Thymus (tissue), 11 donors: ENCODE measurements around the gene ZNF888. TPM values are rescaled to one million over a fixed set of nuclear protein-coding genes. Genes with fewer than 3 reads are reported as not detected.
"Not testable (repeated sequence)": the region's sequence is repeated elsewhere in the genome, so short reads cannot be mapped to it uniquely, and the experiment has no call there.

Source experiments
- DNase-seq, 9 donors: peaks; one replicate each; pipeline ENCODE4 v3.0.0-alpha.2; 2013; ENCODE audit warnings: low spot score in 9 of 9, low read depth in 6 of 9, missing footprints in 1 of 9
- H3K27ac ChIP-seq, 2 donors: one replicate each; pipeline ENCODE4 v1.5.1; 2013; ENCODE audit warnings: control low read depth in 1 of 2, low read depth in 1 of 2, low read length in 1 of 2, mild to moderate bottlenecking in 1 of 2, moderate library complexity in 1 of 2
- H3K27me3 ChIP-seq, 2 donors: one replicate each; pipeline ENCODE4 v1.5.1; 2013; ENCODE audit warnings: low read length in 1 of 2; ENCODE audit not compliant: control insufficient read depth in 2 of 2, insufficient read depth in 1 of 2
- H3K36me3 ChIP-seq, 2 donors: one replicate each; pipeline ENCODE4 v1.5.1; 2013; ENCODE audit warnings: low read length in 1 of 2, mild to moderate bottlenecking in 1 of 2, moderate library complexity in 1 of 2; ENCODE audit not compliant: control insufficient read depth in 2 of 2, insufficient read depth in 2 of 2
- H3K4me1 ChIP-seq, 2 donors: one replicate each; pipeline ENCODE4 v1.5.1; 2013; ENCODE audit warnings: low read length in 2 of 2; ENCODE audit not compliant: control insufficient read depth in 2 of 2, insufficient read depth in 2 of 2
- H3K4me3 ChIP-seq, 2 donors: one replicate each; pipeline ENCODE4 v1.5.1; 2013; ENCODE audit warnings: low read length in 2 of 2, control low read depth in 1 of 2, mild to moderate bottlenecking in 1 of 2
- H3K9me3 ChIP-seq, 2 donors: one replicate each; pipeline ENCODE4 v1.5.1; 2013; ENCODE audit warnings: low read length in 1 of 2, mild to moderate bottlenecking in 1 of 2; ENCODE audit not compliant: control insufficient read depth in 2 of 2, insufficient read depth in 1 of 2
- WGBS: extraction: QIAGEN DNeasy Blood & Tissue Kit; methylation state at CpG from one replicate; pipeline ENCODE4 v1.1.7; 2013; 5-methylcytosine and 5-hydroxymethylcytosine counted together
- polyA plus RNA-seq: library from polyadenylated mRNA; stranded (reverse); fragments of 200-250 nt; gene quantifications from one replicate; pipeline ENCODE4 v1.2.3, GENCODE V29; 2013
- total RNA-seq: library from RNA; stranded (reverse); fragments of 120-200 nt; gene quantifications from one replicate; pipeline ENCODE4 v1.2.4, GENCODE V29; 2013
- donor health status: healthy.

The ZNF888 gene
- total and polyA plus RNA-seq, 2 donors = 5.7 to 6.1 TPM

GRCh38 chr19:52942386-52943133 is 19.3 kb upstream of the ZNF888 start:
- H3K9me3 ChIP-seq = peaks cover 3 to 20% of the 10 kb centered on the region in 2 donors
- H3K4me1 ChIP-seq = peaks cover 2 to 11% of the 10 kb centered on the region in 2 donors
- under 1% methylated on average over 43 of the region's 43 CpGs for WGBS
- peak overlapping the region; percentile 77 to 78 for H3K27ac ChIP-seq
- H3K36me3 ChIP-seq = no peaks in the 10 kb centered on the region
- peak overlapping the region; percentile 61 to 83 for H3K4me3 ChIP-seq
- peak; percentile 64 to 95 (median 85) for DNase-seq
- no peaks in the 10 kb centered on the region for H3K27me3 ChIP-seq

- WGBS = under 1% methylated on average over 26 of the region's 26 CpGs
- H3K27me3 ChIP-seq = no peaks in the 10 kb centered on the region
- peak in 2 of 9 donors; percentile 17 to 21 for DNase-seq
- H3K4me3 ChIP-seq = peak overlapping the region; percentile 61 to 83
- H3K4me1 ChIP-seq = peaks cover 2 to 11% of the 10 kb centered on the region in 2 donors
- H3K9me3 ChIP-seq = peaks cover 3 to 15% of the 10 kb centered on the region in 2 donors
- H3K36me3 ChIP-seq = peaks cover 0 to 4% of the 10 kb centered on the region in 2 donors
- peak overlapping the region; percentile 67 to 78 for H3K27ac ChIP-seq
These were observed 18.7 kb upstream of the ZNF888 start for GRCh38 chr19:52941941-52942385.

GRCh38 chr19:52941523-52941922 is 18.3 kb upstream of the ZNF888 start:
- not testable (repeated sequence) for H3K27me3 ChIP-seq, H3K27ac ChIP-seq, H3K36me3 ChIP-seq
- Histone ChIP-seq H3K4me3 (peak overlapping the region; percentile 61 to 83), H3K4me1 (peaks cover 2 to 11% of the 10 kb centered on the region in 2 donors), H3K9me3 (peaks cover 3 to 10% of the 10 kb centered on the region in 2 donors)
- DNase-seq = peak in 1 of 9 donors; percentile 39
- 54% methylated on average over 2 of the region's 2 CpGs for WGBS

- not testable (repeated sequence) for H3K27ac ChIP-seq, H3K36me3 ChIP-seq, H3K4me3 ChIP-seq, DNase-seq, H3K27me3 ChIP-seq, H3K9me3 ChIP-seq
- 87% methylated on average over 5 of the region's 5 CpGs for WGBS
- H3K4me1 ChIP-seq = peaks cover 2 to 11% of the 10 kb centered on the region in 2 donors
These were observed 17.7 kb upstream of the ZNF888 start for GRCh38 chr19:52940905-52941304.

- Histone ChIP-seq H3K27me3 (no peaks in the 10 kb centered on the region), H3K36me3 (peaks cover 3 to 7% of the 10 kb centered on the region in 2 donors), H3K4me1 (peaks cover 2 to 11% of the 10 kb centered on the region in 2 donors), H3K4me3 (no peak overlapping the region), H3K27ac (no peak overlapping the region), H3K9me3 (peaks cover 0 to 4% of the 10 kb centered on the region in 2 donors)
- 39% methylated on average over 5 of the region's 5 CpGs for WGBS
- DNase-seq = no peak
These were observed 15.5 kb upstream of the ZNF888 start for GRCh38 chr19:52938761-52939160.

GRCh38 chr19:52936954-52937325 is 13.7 kb upstream of the ZNF888 start:
- Histone ChIP-seq H3K9me3 (peaks cover 0 to 10% of the 10 kb centered on the region in 2 donors), H3K27me3 (no peaks in the 10 kb centered on the region), H3K4me3 (no peak overlapping the region), H3K27ac (no peak overlapping the region), H3K36me3 (peaks cover 3 to 7% of the 10 kb centered on the region in 2 donors), H3K4me1 (peaks cover 0 to 3% of the 10 kb centered on the region in 2 donors)
- 92% methylated on average over 7 of the region's 7 CpGs for WGBS
- DNase-seq = no peak

- peak in 1 of 9 donors; percentile 16 for DNase-seq
- Histone ChIP-seq H3K4me1 (no peaks in the 10 kb centered on the region), H3K9me3 (peaks cover 0 to 10% of the 10 kb centered on the region in 2 donors), H3K36me3 (peaks cover 3 to 7% of the 10 kb centered on the region in 2 donors), H3K4me3 (no peak overlapping the region), H3K27me3 (no peaks in the 10 kb centered on the region), H3K27ac (no peak overlapping the region)
- WGBS = 35% methylated on average over 12 of the region's 12 CpGs
These were observed 13.1 kb upstream of the ZNF888 start for GRCh38 chr19:52936151-52936953.

GRCh38 chr19:52935434-52935833 is 12.2 kb upstream of the ZNF888 start:
- WGBS = 80% methylated on average over 8 of the region's 8 CpGs
- Histone ChIP-seq H3K4me1 (no peaks in the 10 kb centered on the region), H3K4me3 (no peak overlapping the region), H3K27me3 (no peaks in the 10 kb centered on the region), H3K27ac (no peak overlapping the region), H3K36me3 (peaks cover 3 to 7% of the 10 kb centered on the region in 2 donors), H3K9me3 (peaks cover 0 to 10% of the 10 kb centered on the region in 2 donors)
- no peak for DNase-seq

GRCh38 chr19:52924641-52925040 is 1.4 kb upstream of the ZNF888 start:
- not testable (repeated sequence) for DNase-seq, H3K9me3 ChIP-seq, H3K27me3 ChIP-seq, H3K27ac ChIP-seq, H3K36me3 ChIP-seq, H3K4me3 ChIP-seq, H3K4me1 ChIP-seq
- 98% methylated on average over 9 of the region's 9 CpGs for WGBS
